Measurements from ENCODE around the gene ESRRG.

The ESRRG gene

GRCh38 chr1:216723274-216723780 is at the start of gene ESRRG:
TSS of gene ESRRG (minus strand) at chr1:216723429. CDS start at chr1:216723299, 130 bp downstream.
- peak; percentile 74 to 83 for DNase-seq
- no peak for TF ChIP-seq GATA1 (IDR thresholded peaks at IDR 0.05; ENCODE audit: low read depth, low read length)
- no peak for TF ChIP-seq POLR2A (IDR thresholded peaks at IDR 0.05; ENCODE audit: low read length)

DNA sequence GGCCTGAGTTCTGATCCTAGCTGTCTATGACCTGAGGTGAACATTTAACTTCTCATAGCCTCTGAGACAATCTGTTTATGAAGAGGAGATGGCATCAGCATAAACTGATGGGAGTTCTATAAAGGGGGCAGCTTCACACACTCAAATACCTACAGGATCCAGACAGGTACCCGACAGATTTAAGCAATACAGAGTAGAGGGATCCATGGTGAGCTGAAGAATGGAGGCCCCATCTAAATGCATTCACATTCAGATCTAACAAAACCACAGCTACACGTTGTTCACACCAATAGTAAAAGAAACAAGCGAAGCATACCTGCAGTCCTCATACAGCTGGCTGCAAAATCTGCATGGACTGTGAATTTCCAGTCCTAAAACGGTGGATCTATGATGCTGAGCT is 48.7 kb upstream of the ESRRG start:
- DNase-seq: no peak
- TF ChIP-seq GATA1 (IDR thresholded peaks at IDR 0.05; ENCODE audit: low read depth, low read length) (no peak), POLR2A (IDR thresholded peaks at IDR 0.05; ENCODE audit: low read length) (no peak)

GRCh38 chr1:216766633-216767327 is 43.6 kb upstream of the ESRRG start:
- TF ChIP-seq POLR2A (IDR thresholded peaks at IDR 0.05; ENCODE audit: low read length) (no peak), GATA1 (IDR thresholded peaks at IDR 0.05; ENCODE audit: low read depth, low read length) (no peak)
- DNase-seq: peak; percentile 23 to 38

DNA sequence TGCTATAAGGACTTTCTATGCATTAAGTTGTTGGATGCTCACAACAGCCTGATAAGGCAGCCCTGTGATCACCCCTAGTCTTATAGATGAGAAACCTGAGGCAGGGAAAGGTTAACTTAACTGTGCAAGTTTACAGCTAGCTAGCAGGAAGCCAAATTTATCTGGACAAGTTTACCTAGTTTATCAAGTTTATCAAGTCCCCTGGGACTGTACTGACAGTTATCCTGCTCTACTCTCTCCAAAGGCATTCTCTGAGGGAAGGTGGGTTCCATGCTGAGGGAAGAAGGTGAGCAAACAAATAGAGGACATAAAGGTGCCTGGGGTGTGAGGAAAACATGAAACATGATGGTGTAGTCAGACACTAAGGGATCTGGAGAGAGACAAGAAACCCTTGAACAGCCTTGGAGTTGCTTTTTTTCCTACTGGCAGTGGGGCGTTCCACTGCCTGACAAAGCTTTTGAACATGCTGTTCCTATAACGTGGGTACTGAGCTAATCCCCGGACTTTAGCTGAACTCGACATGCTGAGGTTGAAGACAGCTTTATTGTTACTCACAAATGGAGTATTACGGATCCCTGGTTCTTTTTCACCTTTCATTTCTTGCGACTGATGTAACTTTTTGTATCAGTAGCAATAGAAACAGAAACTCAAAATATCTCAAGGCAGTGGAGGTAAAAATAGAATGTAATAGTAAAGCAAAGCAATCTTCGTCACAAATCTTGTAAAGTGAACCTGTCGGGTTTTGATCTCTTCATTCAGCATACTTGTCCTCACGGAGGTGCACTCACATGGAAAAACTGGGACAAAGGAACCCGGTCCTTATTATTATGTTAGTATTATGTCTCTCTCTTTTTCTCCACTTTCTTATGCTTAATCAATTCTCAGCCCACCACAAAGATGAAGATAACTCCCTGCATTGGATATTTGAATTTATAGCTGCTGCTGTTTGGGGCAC is 42.4 kb upstream of the ESRRG start:
- DNase-seq: no peak
- TF ChIP-seq GATA1 (IDR thresholded peaks at IDR 0.05; ENCODE audit: low read depth, low read length): no peak
- TF ChIP-seq POLR2A (IDR thresholded peaks at IDR 0.05; ENCODE audit: low read length): no peak

DNA sequence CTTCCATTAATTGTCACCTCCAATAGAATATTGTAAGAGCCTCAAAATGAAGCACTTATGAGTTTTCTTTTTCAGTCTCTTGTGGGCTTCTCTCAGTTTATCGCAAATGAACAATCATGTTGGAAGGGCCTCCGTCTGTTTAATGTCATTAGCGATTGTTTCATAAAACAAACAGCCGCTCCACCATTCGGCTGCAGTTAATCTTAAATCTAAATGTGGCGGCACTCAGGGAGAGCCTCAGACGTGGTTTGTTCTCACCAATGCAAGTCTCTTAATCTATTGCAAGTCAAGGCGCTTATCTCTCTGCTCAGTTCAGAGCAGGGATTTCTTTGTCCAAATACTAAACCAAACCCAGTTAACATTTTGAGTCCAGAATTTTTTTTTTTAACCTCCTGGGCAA is 34.9 kb upstream of the ESRRG start:
- no peak for TF ChIP-seq GATA1 (IDR thresholded peaks at IDR 0.05; ENCODE audit: low read depth, low read length)
- TF ChIP-seq POLR2A (IDR thresholded peaks at IDR 0.05; ENCODE audit: low read length): no peak
- no peak for DNase-seq

GRCh38 chr1:216757110-216757509 is 33.9 kb upstream of the ESRRG start:
- TF ChIP-seq POLR2A (IDR thresholded peaks at IDR 0.05; ENCODE audit: low read length): no peak
- no peak for DNase-seq

DNA sequence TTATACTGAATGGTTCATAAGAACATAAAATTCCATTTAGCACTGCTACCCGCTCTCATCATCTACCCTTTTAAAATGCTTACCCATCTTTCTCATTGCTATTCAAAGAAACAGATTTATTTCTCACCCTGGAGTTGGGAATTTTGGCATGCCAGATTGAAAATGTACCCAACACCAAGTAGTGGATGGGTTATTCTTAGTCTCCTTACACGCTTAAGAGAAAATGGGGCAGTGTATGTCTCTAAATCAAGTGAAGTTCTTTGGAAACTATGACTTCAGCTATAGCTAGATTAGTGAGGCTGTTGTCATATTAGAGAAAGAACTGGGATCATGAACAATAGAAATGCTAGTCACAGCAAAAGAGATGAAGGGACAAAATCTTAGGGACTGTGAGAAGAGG is 27.7 kb upstream of the ESRRG start:
- no peak for DNase-seq
- TF ChIP-seq GATA1 (IDR thresholded peaks at IDR 0.05; ENCODE audit: low read depth, low read length): no peak
- TF ChIP-seq POLR2A (IDR thresholded peaks at IDR 0.05; ENCODE audit: low read length): no peak

- TF ChIP-seq POLR2A (IDR thresholded peaks at IDR 0.05; ENCODE audit: low read length) (no peak), GATA1 (IDR thresholded peaks at IDR 0.05; ENCODE audit: low read depth, low read length) (no peak)
- peak; percentile 36 to 43 for DNase-seq
Measured at GRCh38 chr1:216750031-216750627, 26.9 kb upstream of the ESRRG start.

DNA sequence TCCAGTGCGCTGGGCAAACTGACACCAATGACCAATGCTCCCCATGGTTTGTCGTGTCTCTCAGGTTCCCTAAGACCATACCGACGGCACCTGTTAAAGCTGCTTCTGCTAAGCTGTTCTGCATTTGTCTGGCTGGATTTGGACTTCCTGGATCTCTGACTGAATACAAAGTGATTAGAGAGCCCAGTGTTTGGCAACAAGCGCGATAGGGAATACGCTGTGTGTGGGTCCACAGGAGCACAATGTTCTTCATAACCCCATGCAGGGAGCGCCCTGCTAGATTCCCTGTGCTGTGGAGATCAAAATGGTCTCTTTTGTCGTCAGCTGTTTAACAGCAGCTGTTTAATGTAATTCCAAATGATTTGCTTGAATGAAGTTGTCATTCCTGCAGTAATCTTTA is 26.0 kb upstream of the ESRRG start:
- TF ChIP-seq POLR2A (IDR thresholded peaks at IDR 0.05; ENCODE audit: low read length) (no peak), GATA1 (IDR thresholded peaks at IDR 0.05; ENCODE audit: low read depth, low read length) (no peak)
- no peak for DNase-seq

GRCh38 chr1:216742625-216743024 is 19.4 kb upstream of the ESRRG start:
- peak; percentile 52 to 68 for DNase-seq
- no peak for TF ChIP-seq GATA1 (IDR thresholded peaks at IDR 0.05; ENCODE audit: low read depth, low read length)
- TF ChIP-seq POLR2A (IDR thresholded peaks at IDR 0.05; ENCODE audit: low read length): no peak

DNA sequence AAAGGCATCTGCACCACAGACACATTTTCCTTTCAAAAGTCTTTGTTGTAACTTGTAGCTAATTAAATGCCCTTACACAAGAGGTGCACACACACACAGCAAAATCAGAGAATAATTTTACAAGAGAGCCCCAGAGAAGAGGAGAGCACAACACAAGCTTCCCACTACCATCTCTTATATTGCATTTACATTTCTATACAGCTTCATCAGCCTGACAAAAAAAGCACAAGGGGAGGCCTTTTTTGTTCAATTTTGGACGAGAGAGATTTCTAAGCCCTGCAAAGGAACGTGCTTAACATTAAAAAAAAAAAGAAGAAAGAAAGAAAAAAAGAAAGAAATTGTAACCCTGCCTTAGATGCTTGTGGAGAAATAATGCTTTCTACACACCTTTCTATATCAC is 17.1 kb upstream of the ESRRG start:
- no peak for DNase-seq
- TF ChIP-seq POLR2A (IDR thresholded peaks at IDR 0.05; ENCODE audit: low read length) (no peak), GATA1 (IDR thresholded peaks at IDR 0.05; ENCODE audit: low read depth, low read length) (no peak)

GRCh38 chr1:216739793-216740192 is 16.6 kb upstream of the ESRRG start:
- no peak for DNase-seq
- TF ChIP-seq POLR2A (IDR thresholded peaks at IDR 0.05; ENCODE audit: low read length): no peak
- no peak for TF ChIP-seq GATA1 (IDR thresholded peaks at IDR 0.05; ENCODE audit: low read depth, low read length)

GRCh38 chr1:216732121-216732520 is 8.9 kb upstream of the ESRRG start:
- no peak for DNase-seq
- TF ChIP-seq POLR2A (IDR thresholded peaks at IDR 0.05; ENCODE audit: low read length) (no peak), GATA1 (IDR thresholded peaks at IDR 0.05; ENCODE audit: low read depth, low read length) (no peak)

- TF ChIP-seq GATA1 (IDR thresholded peaks at IDR 0.05; ENCODE audit: low read depth, low read length) (no peak), POLR2A (IDR thresholded peaks at IDR 0.05; ENCODE audit: low read length) (no peak)
- DNase-seq: no peak
Measured at GRCh38 chr1:216731562-216731961, 8.3 kb upstream of the ESRRG start.
